Vagina (tissue), 2 donors: ENCODE measurements around the gene H2BW2. TPM values are rescaled to one million over a fixed set of nuclear protein-coding genes. Genes with fewer than 3 reads are reported as not detected.
"Not testable (repeated sequence)": the region's sequence is repeated elsewhere in the genome, so short reads cannot be mapped to it uniquely, and the experiment has no call there.

Experiments used
- DNase-seq, 2 donors: peaks; one replicate each; pipeline ENCODE4 v3.0.0-alpha.2; 2017; ENCODE audit errors: extremely low spot score in 2 of 2
- H3K27ac ChIP-seq: fragments of 200-600 bp; sonication (generic); one replicate; pipeline ENCODE4 v1.5.1; 2019
- H3K27me3 ChIP-seq: fragments of 200-600 bp; sonication (generic); one replicate; pipeline ENCODE4 v1.5.1; 2019
- H3K36me3 ChIP-seq, 2 donors: fragments of 200-600 bp; sonication (generic); one replicate each; pipeline ENCODE4 v1.5.1; 2017 to 2019
- H3K4me1 ChIP-seq: fragments of 200-600 bp; sonication (generic); one replicate; pipeline ENCODE4 v1.5.1; 2019
- H3K4me3 ChIP-seq, 2 donors: fragments of 200-600 bp; sonication (generic); 1 replicate in 1 of 2; 2 replicates in 1 of 2; pipeline ENCODE4 v1.5.1; 2016 to 2019
- H3K9me3 ChIP-seq: fragments of 200-600 bp; sonication (generic); one replicate; pipeline ENCODE4 v1.5.1; 2019
- CTCF ChIP-seq, 3 experiments: fragments of 450-650 bp in 2 of 3; fragments of 200-600 bp in 1 of 3; sonication (generic) in 1 of 3; IDR thresholded peaks; one replicate each; pipeline ENCODE4 v1.5.1; 2017 to 2019; ENCODE audit warnings: antibody characterized with exemption in 3 of 3, mild to moderate bottlenecking in 2 of 3, moderate library complexity in 2 of 3
- POLR2A ChIP-seq, 2 donors: fragments of 450-650 bp; IDR thresholded peaks; one replicate each; pipeline ENCODE4 v1.6.1; 2017; ENCODE audit warnings: antibody characterized with exemption in 2 of 2, mild to moderate bottlenecking in 2 of 2, moderate library complexity in 2 of 2
- POLR2AphosphoS5 ChIP-seq, 2 donors: sonication (generic); formaldehyde crosslinking; IDR thresholded peaks; one replicate each; pipeline ENCODE4 v1.9.0; 2017; ENCODE audit warnings: antibody characterized with exemption in 2 of 2, mild to moderate bottlenecking in 2 of 2, low read depth in 1 of 2; ENCODE audit not compliant: insufficient read depth in 1 of 2
- intact Hi-C: fragments of 100-400 bp; cut with DNase I; formaldehyde crosslinking; loops from one replicate; pipeline ENCODE4 v1.15.1; 2023
- total RNA-seq: library from RNA; depleted of rRNA; stranded (reverse); fragments of >200 nt; gene quantifications from one replicate; pipeline ENCODE4 v1.2.3, GENCODE V29; 2016

Gene H2BW2
- total RNA-seq, 1 donor from 2014 or later: not detected

GRCh38 chrX:104075778-104076445, 36.2 kb downstream of the H2BW2 start, which contains the start of gene TMSB15C:
TMSB15C (minus strand) TSS chrX:104076236.
- H3K4me1 ChIP-seq, DNase-seq, H3K27ac ChIP-seq, H3K4me3 ChIP-seq, H3K27me3 ChIP-seq, intact Hi-C loops, H3K9me3 ChIP-seq, H3K36me3 ChIP-seq: not testable (repeated sequence)

DNA sequence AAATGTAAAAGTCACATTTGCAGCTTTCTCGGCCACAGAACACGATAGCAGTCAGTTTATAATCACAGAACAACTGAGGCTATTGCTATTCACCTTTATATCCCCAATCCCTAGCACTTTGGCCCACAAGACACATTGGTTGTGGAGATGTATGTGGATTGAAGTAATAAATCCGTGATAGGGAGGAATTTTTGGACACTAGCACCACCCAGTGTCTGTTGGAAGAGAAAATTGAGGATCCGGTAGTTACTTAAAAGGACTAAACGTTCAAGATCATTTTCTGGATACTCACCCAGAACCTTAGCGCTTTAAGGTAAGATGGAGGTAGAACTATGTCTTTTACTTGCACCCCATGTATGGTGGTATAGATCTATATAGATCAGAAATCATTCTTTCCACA, 38.1 kb downstream of the H2BW2 start:
- H3K9me3 ChIP-seq, intact Hi-C loops, DNase-seq, H3K27me3 ChIP-seq, H3K27ac ChIP-seq, H3K36me3 ChIP-seq, H3K4me3 ChIP-seq, H3K4me1 ChIP-seq: not testable (repeated sequence)

GRCh38 chrX:104084063-104084462, 44.3 kb downstream of the H2BW2 start:
- TF ChIP-seq POLR2AphosphoS5 (IDR thresholded peaks at IDR 0.05; ENCODE audit: insufficient read depth in 1 of 2, low read depth in 1 of 2) (no peak), POLR2A (IDR thresholded peaks at IDR 0.05) (no peak)
- Histone ChIP-seq H3K4me3 (no peak overlapping the region), H3K4me1 (no peaks in the 10 kb centered on the region), H3K27ac (no peak overlapping the region), H3K27me3 (no peaks in the 10 kb centered on the region), H3K36me3 (no peaks in the 10 kb centered on the region), H3K9me3 (no peaks in the 10 kb centered on the region)
- intact Hi-C loops: no loop called here
- DNase-seq: no peak

DNA sequence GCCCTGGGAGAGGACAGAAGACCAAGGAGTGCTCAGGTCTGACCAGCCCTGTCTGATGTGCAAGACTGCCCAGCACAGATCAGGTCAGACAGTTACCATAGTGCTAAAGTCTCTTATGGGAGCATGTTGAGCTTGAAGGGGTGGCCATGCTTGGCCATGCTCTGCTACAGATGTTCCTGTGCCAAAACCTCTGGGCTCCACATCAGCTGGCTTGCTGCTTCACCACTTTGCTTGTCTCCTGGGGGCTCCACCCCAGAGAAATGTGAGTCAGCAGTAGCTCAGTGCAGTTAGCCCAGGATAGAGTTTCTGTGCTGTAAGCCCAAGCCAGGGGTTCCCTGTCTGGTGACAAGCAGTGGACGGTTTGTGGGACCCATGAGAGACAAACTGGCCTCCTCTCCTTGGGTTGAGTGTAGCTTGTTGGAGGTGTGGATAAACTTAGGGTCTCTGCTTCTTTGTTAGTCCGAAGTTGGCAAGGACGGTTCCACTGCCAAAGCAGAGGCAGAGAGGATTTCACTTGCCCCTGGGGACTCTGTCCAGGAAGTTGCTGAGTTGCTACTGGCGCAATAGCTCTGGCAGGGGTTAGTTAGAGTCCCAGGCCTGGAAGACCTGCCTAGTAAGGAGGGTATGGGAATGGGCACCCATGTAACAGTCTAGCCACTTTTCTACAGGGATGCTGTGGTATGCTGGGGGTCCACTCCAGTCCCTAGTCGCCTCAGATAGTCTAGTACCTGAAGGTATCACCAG, 45.0 kb downstream of the H2BW2 start:
- H3K9me3 ChIP-seq: no peaks in the 10 kb centered on the region
- DNase-seq: no peak
- no peaks in the 10 kb centered on the region for H3K36me3 ChIP-seq
- intact Hi-C loops: no loop called here
- H3K4me3 ChIP-seq: no peak overlapping the region
- TF ChIP-seq CTCF (IDR thresholded peaks at IDR 0.05): no peak
- TF ChIP-seq POLR2AphosphoS5 (IDR thresholded peaks at IDR 0.05; ENCODE audit: insufficient read depth in 1 of 2, low read depth in 1 of 2): no peak
- TF ChIP-seq POLR2A (IDR thresholded peaks at IDR 0.05): no peak
- no peak overlapping the region for H3K27ac ChIP-seq
- H3K4me1 ChIP-seq: no peaks in the 10 kb centered on the region
- no peaks in the 10 kb centered on the region for H3K27me3 ChIP-seq

GRCh38 chrX:104085477-104085876, 45.7 kb downstream of the H2BW2 start:
- Histone ChIP-seq H3K4me3 (no peak overlapping the region), H3K4me1 (no peaks in the 10 kb centered on the region), H3K27me3 (no peaks in the 10 kb centered on the region), H3K27ac (no peak overlapping the region), H3K9me3 (no peaks in the 10 kb centered on the region), H3K36me3 (no peaks in the 10 kb centered on the region)
- DNase-seq: no peak
- intact Hi-C loops: no loop called here
- TF ChIP-seq POLR2A (IDR thresholded peaks at IDR 0.05) (no peak), POLR2AphosphoS5 (IDR thresholded peaks at IDR 0.05; ENCODE audit: insufficient read depth in 1 of 2, low read depth in 1 of 2) (no peak), CTCF (IDR thresholded peaks at IDR 0.05) (no peak)

DNA sequence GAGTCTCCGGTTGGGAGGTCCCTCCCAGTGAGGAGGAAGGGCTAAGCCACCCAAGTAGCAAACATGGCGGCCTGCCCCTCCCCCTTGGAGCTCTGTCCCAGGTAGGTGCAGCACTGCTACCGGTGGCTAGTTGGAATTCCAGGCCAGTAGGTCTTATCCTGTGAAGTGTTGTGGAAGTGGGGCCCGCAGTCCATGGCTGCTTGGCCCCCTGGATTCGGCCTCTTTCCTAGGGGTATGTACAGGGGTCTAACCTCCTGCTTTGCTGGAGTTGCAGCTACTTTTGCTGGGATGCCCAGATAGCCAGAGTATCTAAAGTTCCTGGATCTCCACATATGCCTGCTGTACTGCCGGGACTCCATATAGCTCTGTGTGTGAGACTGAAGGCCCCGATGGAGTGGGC, 46.2 kb downstream of the H2BW2 start:
- Histone ChIP-seq H3K27ac (no peak overlapping the region), H3K4me1 (no peaks in the 10 kb centered on the region), H3K27me3 (no peaks in the 10 kb centered on the region), H3K9me3 (no peaks in the 10 kb centered on the region), H3K36me3 (no peaks in the 10 kb centered on the region), H3K4me3 (no peak overlapping the region)
- no peak for DNase-seq
- no peak for TF ChIP-seq POLR2AphosphoS5 (IDR thresholded peaks at IDR 0.05; ENCODE audit: insufficient read depth in 1 of 2, low read depth in 1 of 2)
- TF ChIP-seq POLR2A (IDR thresholded peaks at IDR 0.05): no peak
- TF ChIP-seq CTCF (IDR thresholded peaks at IDR 0.05): no peak
- intact Hi-C loops: no loop called here

Other genes starting within 250 kb of the H2BW2 start
- 0.98 TPM for gene RAB9B, start 207.7 kb upstream of the H2BW2 start, total RNA-seq
- gene TMSB15B, start 77.3 kb upstream of the H2BW2 start, total RNA-seq: 7.9 TPM
- gene H2BW1, start 26.2 kb upstream of the H2BW2 start, total RNA-seq: not detected
- gene TMSB15C, start 36.3 kb downstream of the H2BW2 start, total RNA-seq: 4.7 TPM
- gene ZCCHC18, start 72.6 kb downstream of the H2BW2 start, total RNA-seq: 1.2 TPM
- 43.0 TPM for gene SLC25A53, start 117.1 kb downstream of the H2BW2 start, total RNA-seq
- gene FAM199X, start 126.5 kb downstream of the H2BW2 start, total RNA-seq: 15.0 TPM
- gene ESX1, start 215.0 kb downstream of the H2BW2 start, total RNA-seq: not detected